DMS153 treated with DMSO at 0.1 percent for 48 hours (cell line): ENCODE measurements around the gene KLK15.

Experiments
- DNase-seq: peaks from one replicate; lab custom pipeline; 2025; ENCODE audit not compliant: unreplicated experiment; lab: John Stamatoyannopoulos, UW

KLK15 gene

GRCh38 chr19:50777261-50777660, 56.1 kb downstream of the KLK15 start:
- DNase-seq: no peak

GRCh38 chr19:50776131-50776530, 57.2 kb downstream of the KLK15 start:
- no peak for DNase-seq
